ENCODE measurements around the gene AKR1B15. TPM values are rescaled to one million over a fixed set of nuclear protein-coding genes. Genes with fewer than 3 reads are reported as not detected.

Gene AKR1B15
- total and polyA plus RNA-seq, 3 experiments from 2014 or later, result not detected

GRCh38 chr7:134616611-134617010 lies 67.7 kb downstream of the AKR1B15 start:
- H3K27me3 Mint-ChIP-seq, result peaks cover 4 to 38% of the 10 kb centered on the region in 2 donors
- H3K4me3 Mint-ChIP-seq, result no peak overlapping the region
- no peaks in the 10 kb centered on the region for H3K36me3 ChIP-seq (ENCODE audit: insufficient read depth, low read length)
- H3K4me1 Mint-ChIP-seq, result no peaks in the 10 kb centered on the region
- peaks cover 0 to 4% (median 0%) of the 10 kb centered on the region in 3 donors for H3K36me3 Mint-ChIP-seq
- no peaks in the 10 kb centered on the region for H3K9me3 ChIP-seq (ENCODE audit: low read length)
- no peaks in the 10 kb centered on the region for H3K4me1 ChIP-seq (ENCODE audit: insufficient read depth, low read length)
- no peak overlapping the region for H3K27ac ChIP-seq (ENCODE audit: low read depth, low read length)
- no peak overlapping the region for H3K4me3 ChIP-seq (ENCODE audit: low read length)
- POLR2A ChIA-PET, result no interaction called here
- H3K27ac Mint-ChIP-seq, result no peak overlapping the region
- H3K9me3 Mint-ChIP-seq, result peaks cover 0 to 2% (median 0%) of the 10 kb centered on the region in 5 donors
- CTCF ChIA-PET, result no interaction called here
- no peaks in the 10 kb centered on the region for H3K27me3 ChIP-seq (ENCODE audit: insufficient read depth, low read length, poor library complexity, severe bottlenecking)
- no peak for DNase-seq

GRCh38 chr7:134618756-134619530 lies 70.0 kb downstream of the AKR1B15 start:
- peaks cover 9 to 53% of the 10 kb centered on the region in 2 donors for H3K27me3 Mint-ChIP-seq
- peaks cover 0 to 4% (median 0%) of the 10 kb centered on the region in 3 donors for H3K36me3 Mint-ChIP-seq
- CTCF ChIA-PET, result interaction anchor here (1.1 kb wide), 2 partner anchors 7 to 187 kb away, joined by 3 read pairs; no protein-coding TSS in a partner anchor

GRCh38 chr7:134619627-134620331 lies 70.9 kb downstream of the AKR1B15 start:
- peaks cover 5% of the 10 kb centered on the region for H3K27me3 ChIP-seq (ENCODE audit: insufficient read depth, low read length, poor library complexity, severe bottlenecking)
- no peak for DNase-seq
- H3K9me3 ChIP-seq (ENCODE audit: low read length), result no peaks in the 10 kb centered on the region
- H3K4me3 ChIP-seq (ENCODE audit: low read length), result no peak overlapping the region
- Mint-ChIP-seq H3K9me3 (peaks cover 0 to 2% (median 0%) of the 10 kb centered on the region in 5 donors), H3K36me3 (peaks cover 0 to 4% (median 0%) of the 10 kb centered on the region in 3 donors), H3K27ac (no peak overlapping the region), H3K27me3 (peaks cover 11 to 60% of the 10 kb centered on the region in 2 donors), H3K4me3 (no peak overlapping the region), H3K4me1 (no peaks in the 10 kb centered on the region)
- H3K27ac ChIP-seq (ENCODE audit: low read depth, low read length), result no peak overlapping the region
- CTCF ChIA-PET, result interaction anchor here (1.1 to 1.7 kb wide), 2 partner anchors 8 to 13 kb away, joined by 3 to 5 read pairs; no protein-coding TSS in a partner anchor
- H3K36me3 ChIP-seq (ENCODE audit: insufficient read depth, low read length), result no peaks in the 10 kb centered on the region
- H3K4me1 ChIP-seq (ENCODE audit: insufficient read depth, low read length), result no peaks in the 10 kb centered on the region
- POLR2A ChIA-PET, result no interaction called here

More at GRCh38 chr7:134618756-134619530, 70.0 kb downstream of the AKR1B15 start:
- no peaks in the 10 kb centered on the region for H3K9me3 ChIP-seq (ENCODE audit: low read length)
- H3K27me3 ChIP-seq (ENCODE audit: insufficient read depth, low read length, poor library complexity, severe bottlenecking), result peaks cover 5% of the 10 kb centered on the region
- no peaks in the 10 kb centered on the region for H3K36me3 ChIP-seq (ENCODE audit: insufficient read depth, low read length)
- no peaks in the 10 kb centered on the region for H3K4me1 Mint-ChIP-seq
- H3K27ac Mint-ChIP-seq, result no peak overlapping the region
- POLR2A ChIA-PET, result no interaction called here
- H3K27ac ChIP-seq (ENCODE audit: low read depth, low read length), result no peak overlapping the region
- no peaks in the 10 kb centered on the region for H3K4me1 ChIP-seq (ENCODE audit: insufficient read depth, low read length)
- H3K9me3 Mint-ChIP-seq, result peaks cover 0 to 2% (median 0%) of the 10 kb centered on the region in 5 donors
- H3K4me3 ChIP-seq (ENCODE audit: low read length), result no peak overlapping the region
- no peak overlapping the region for H3K4me3 Mint-ChIP-seq
- DNase-seq, result no peak

GRCh38 chr7:134622303-134622995 lies 73.5 kb downstream of the AKR1B15 start:
- Mint-ChIP-seq H3K9me3 (no peaks in the 10 kb centered on the region), H3K36me3 (peaks cover 0 to 3% (median 0%) of the 10 kb centered on the region in 3 donors), H3K27me3 (peaks cover 7 to 62% of the 10 kb centered on the region in 2 donors), H3K27ac (no peak overlapping the region), H3K4me3 (no peak overlapping the region), H3K4me1 (no peaks in the 10 kb centered on the region)
- POLR2A ChIA-PET, result no interaction called here
- Histone ChIP-seq H3K4me1 (ENCODE audit: insufficient read depth, low read length) (no peaks in the 10 kb centered on the region), H3K4me3 (ENCODE audit: low read length) (no peak overlapping the region), H3K27ac (ENCODE audit: low read depth, low read length) (no peak overlapping the region), H3K9me3 (ENCODE audit: low read length) (no peaks in the 10 kb centered on the region), H3K36me3 (ENCODE audit: insufficient read depth, low read length) (no peaks in the 10 kb centered on the region), H3K27me3 (ENCODE audit: insufficient read depth, low read length, poor library complexity, severe bottlenecking) (peaks cover 5% of the 10 kb centered on the region)
- CTCF ChIA-PET, result interaction anchor here (0.9 kb wide), 1 partner anchor 10 kb away, joined by 3 read pairs; no protein-coding TSS in a partner anchor
- DNase-seq, result no peak

GRCh38 chr7:134623193-134623592 lies 74.3 kb downstream of the AKR1B15 start:
- POLR2A ChIA-PET, result no interaction called here
- Histone ChIP-seq H3K4me3 (ENCODE audit: low read length) (no peak overlapping the region), H3K27me3 (ENCODE audit: insufficient read depth, low read length, poor library complexity, severe bottlenecking) (peaks cover 5% of the 10 kb centered on the region), H3K9me3 (ENCODE audit: low read length) (no peaks in the 10 kb centered on the region), H3K4me1 (ENCODE audit: insufficient read depth, low read length) (no peaks in the 10 kb centered on the region), H3K27ac (ENCODE audit: low read depth, low read length) (no peak overlapping the region), H3K36me3 (ENCODE audit: insufficient read depth, low read length) (no peaks in the 10 kb centered on the region)
- Mint-ChIP-seq H3K9me3 (no peaks in the 10 kb centered on the region), H3K27ac (no peak overlapping the region), H3K4me1 (no peaks in the 10 kb centered on the region), H3K27me3 (peaks cover 7 to 64% of the 10 kb centered on the region in 2 donors), H3K36me3 (peaks cover 0 to 3% (median 0%) of the 10 kb centered on the region in 3 donors), H3K4me3 (no peak overlapping the region)
- CTCF ChIA-PET, result interaction anchor here (0.9 kb wide), 1 partner anchor 9 kb away, joined by 3 read pairs; no protein-coding TSS in a partner anchor
- no peak for DNase-seq

GRCh38 chr7:134625550-134625949 lies 76.6 kb downstream of the AKR1B15 start:
- no peaks in the 10 kb centered on the region for H3K36me3 ChIP-seq (ENCODE audit: insufficient read depth, low read length)
- no peak overlapping the region for H3K27ac ChIP-seq (ENCODE audit: low read depth, low read length)
- H3K4me1 ChIP-seq (ENCODE audit: insufficient read depth, low read length), result no peaks in the 10 kb centered on the region
- no peak overlapping the region for H3K4me3 Mint-ChIP-seq
- H3K27me3 Mint-ChIP-seq, result peaks cover 16 to 68% of the 10 kb centered on the region in 2 donors
- no peak overlapping the region for H3K27ac Mint-ChIP-seq
- H3K4me3 ChIP-seq (ENCODE audit: low read length), result no peak overlapping the region
- ChIA-PET POLR2A (no interaction called here), CTCF (interaction anchor here (1.4 kb wide), 1 partner anchor 7 kb away, joined by 5 read pairs; no protein-coding TSS in a partner anchor)
- H3K36me3 Mint-ChIP-seq, result no peaks in the 10 kb centered on the region
- no peaks in the 10 kb centered on the region for H3K9me3 Mint-ChIP-seq
- no peaks in the 10 kb centered on the region for H3K4me1 Mint-ChIP-seq
- H3K9me3 ChIP-seq (ENCODE audit: low read length), result no peaks in the 10 kb centered on the region
- DNase-seq, result no peak
- H3K27me3 ChIP-seq (ENCODE audit: insufficient read depth, low read length, poor library complexity, severe bottlenecking), result peaks cover 5% of the 10 kb centered on the region

GRCh38 chr7:134627109-134627774 lies 78.3 kb downstream of the AKR1B15 start:
- Histone ChIP-seq H3K4me1 (ENCODE audit: insufficient read depth, low read length) (no peaks in the 10 kb centered on the region), H3K4me3 (ENCODE audit: low read length) (no peak overlapping the region), H3K27me3 (ENCODE audit: insufficient read depth, low read length, poor library complexity, severe bottlenecking) (peaks cover 5% of the 10 kb centered on the region), H3K27ac (ENCODE audit: low read depth, low read length) (no peak overlapping the region), H3K36me3 (ENCODE audit: insufficient read depth, low read length) (no peaks in the 10 kb centered on the region), H3K9me3 (ENCODE audit: low read length) (no peaks in the 10 kb centered on the region)
- ChIA-PET POLR2A (no interaction called here), CTCF (interaction anchor here (0.6 to 1.0 kb wide), 2 partner anchors 74 to 862 kb away, joined by 3 read pairs; no protein-coding TSS in a partner anchor)
- Mint-ChIP-seq H3K4me3 (no peak overlapping the region), H3K9me3 (no peaks in the 10 kb centered on the region), H3K4me1 (no peaks in the 10 kb centered on the region), H3K27ac (no peak overlapping the region), H3K36me3 (no peaks in the 10 kb centered on the region), H3K27me3 (peaks cover 16 to 69% of the 10 kb centered on the region in 2 donors)
- no peak for DNase-seq

All from CD8-positive, alpha-beta memory T cell (primary cell).